ENCODE data around the gene CREB5.

The CREB5 gene

GRCh38 chr7:28470344-28470743 lies 58.0 kb downstream of the CREB5 start:
- DNase-seq, result no peak
- in situ Hi-C loops (cut with MboI; ENCODE audit: low pct_unique_long_range_greater_than_20kb, low sequenced_read_pairs), result no loop called here

GRCh38 chr7:28472332-28472731 lies 60.0 kb downstream of the CREB5 start:
- in situ Hi-C loops (cut with MboI; ENCODE audit: low pct_unique_long_range_greater_than_20kb, low sequenced_read_pairs), result no loop called here
- DNase-seq, result no peak

GRCh38 chr7:28473571-28474281 lies 61.4 kb downstream of the CREB5 start:
- DNase-seq, result no peak
- in situ Hi-C loops (cut with MboI; ENCODE audit: low pct_unique_long_range_greater_than_20kb, low sequenced_read_pairs), result no loop called here

- DNase-seq, result no peak
- in situ Hi-C loops (cut with MboI; ENCODE audit: low pct_unique_long_range_greater_than_20kb, low sequenced_read_pairs), result no loop called here
Measured at GRCh38 chr7:28474282-28474638, 61.9 kb downstream of the CREB5 start.

GRCh38 chr7:28474640-28475039 lies 62.3 kb downstream of the CREB5 start:
- in situ Hi-C loops (cut with MboI; ENCODE audit: low pct_unique_long_range_greater_than_20kb, low sequenced_read_pairs), result no loop called here
- no peak for DNase-seq

- DNase-seq, result no peak
- in situ Hi-C loops (cut with MboI; ENCODE audit: low pct_unique_long_range_greater_than_20kb, low sequenced_read_pairs), result no loop called here
Measured at GRCh38 chr7:28477041-28477442, 64.7 kb downstream of the CREB5 start.

GRCh38 chr7:28478656-28479055 lies 66.3 kb downstream of the CREB5 start:
- in situ Hi-C loops (cut with MboI; ENCODE audit: low pct_unique_long_range_greater_than_20kb, low sequenced_read_pairs), result no loop called here

GRCh38 chr7:28479507-28479947 lies 67.2 kb downstream of the CREB5 start:
- DNase-seq, result no peak
- in situ Hi-C loops (cut with MboI; ENCODE audit: low pct_unique_long_range_greater_than_20kb, low sequenced_read_pairs), result no loop called here

More at GRCh38 chr7:28478656-28479055, 66.3 kb downstream of the CREB5 start:
- no peak for DNase-seq

GRCh38 chr7:28480595-28480994 lies 68.3 kb downstream of the CREB5 start:
- no peak for DNase-seq
- in situ Hi-C loops (cut with MboI; ENCODE audit: low pct_unique_long_range_greater_than_20kb, low sequenced_read_pairs), result no loop called here

- in situ Hi-C loops (cut with MboI; ENCODE audit: low pct_unique_long_range_greater_than_20kb, low sequenced_read_pairs), result no loop called here
- DNase-seq, result no peak
Measured at GRCh38 chr7:28481091-28481926, 69.0 kb downstream of the CREB5 start.

GRCh38 chr7:28483112-28483511 lies 70.8 kb downstream of the CREB5 start:
- in situ Hi-C loops (cut with MboI; ENCODE audit: low pct_unique_long_range_greater_than_20kb, low sequenced_read_pairs), result no loop called here
- DNase-seq, result no peak

- no peak for DNase-seq
- in situ Hi-C loops (cut with MboI; ENCODE audit: low pct_unique_long_range_greater_than_20kb, low sequenced_read_pairs), result no loop called here
Measured at GRCh38 chr7:28483908-28484605, 71.7 kb downstream of the CREB5 start.

GRCh38 chr7:28484606-28484935 lies 72.3 kb downstream of the CREB5 start:
- no peak for DNase-seq
- in situ Hi-C loops (cut with MboI; ENCODE audit: low pct_unique_long_range_greater_than_20kb, low sequenced_read_pairs), result no loop called here

GRCh38 chr7:28487487-28487886 lies 75.2 kb downstream of the CREB5 start:
- in situ Hi-C loops (cut with MboI; ENCODE audit: low pct_unique_long_range_greater_than_20kb, low sequenced_read_pairs), result no loop called here
- no peak for DNase-seq

GRCh38 chr7:28488061-28488791 lies 75.9 kb downstream of the CREB5 start:
- DNase-seq, result peak; percentile 3
- in situ Hi-C loops (cut with MboI; ENCODE audit: low pct_unique_long_range_greater_than_20kb, low sequenced_read_pairs), result no loop called here

GRCh38 chr7:28490831-28491230 lies 78.5 kb downstream of the CREB5 start:
- in situ Hi-C loops (cut with MboI; ENCODE audit: low pct_unique_long_range_greater_than_20kb, low sequenced_read_pairs), result no loop called here
- no peak for DNase-seq

- no peak for DNase-seq
- in situ Hi-C loops (cut with MboI; ENCODE audit: low pct_unique_long_range_greater_than_20kb, low sequenced_read_pairs), result no loop called here
Measured at GRCh38 chr7:28493477-28493876, 81.2 kb downstream of the CREB5 start.

GRCh38 chr7:28497009-28497408 lies 84.7 kb downstream of the CREB5 start:
- DNase-seq, result no peak
- in situ Hi-C loops (cut with MboI; ENCODE audit: low pct_unique_long_range_greater_than_20kb, low sequenced_read_pairs), result no loop called here

- in situ Hi-C loops (cut with MboI; ENCODE audit: low pct_unique_long_range_greater_than_20kb, low sequenced_read_pairs), result no loop called here
- DNase-seq, result no peak
Measured at GRCh38 chr7:28498636-28499035, 86.3 kb downstream of the CREB5 start.
